ENCODE data around the gene TMEM72.

Gene TMEM72

GRCh38 chr10:44968091-44968490, 57.0 kb downstream of the TMEM72 start:
- peak; percentile 94 to 99 (median 96) for DNase-seq

GRCh38 chr10:44968500-44969400, 57.6 kb downstream of the TMEM72 start:
- DNase-seq = peak in 3 of 4 experiments; percentile 28 to 39 (median 33)

- no peak for DNase-seq
These were observed 58.7 kb downstream of the TMEM72 start for GRCh38 chr10:44969854-44970253.

- no peak for DNase-seq
These were observed 59.8 kb downstream of the TMEM72 start for GRCh38 chr10:44970812-44971395.

- DNase-seq = peak in 3 of 4 experiments; percentile 38 to 51 (median 49)
These were observed 60.3 kb downstream of the TMEM72 start for GRCh38 chr10:44971434-44971833.

GRCh38 chr10:44971935-44972757, 61.0 kb downstream of the TMEM72 start:
- DNase-seq = no peak

- no peak for DNase-seq
These were observed 61.8 kb downstream of the TMEM72 start for GRCh38 chr10:44972874-44973306.

- DNase-seq = peak in 3 of 4 experiments; percentile 16 to 40 (median 40)
These were observed 62.4 kb downstream of the TMEM72 start for GRCh38 chr10:44973323-44974081.

- DNase-seq = peak; percentile 40 to 65 (median 52)
These were observed 63.0 kb downstream of the TMEM72 start for GRCh38 chr10:44974082-44974627.

GRCh38 chr10:44974628-44975430, 63.7 kb downstream of the TMEM72 start:
- DNase-seq = peak; percentile 74 to 88 (median 80)

- no peak for DNase-seq
These were observed 64.5 kb downstream of the TMEM72 start for GRCh38 chr10:44975431-44976331.

- DNase-seq = no peak
These were observed 65.4 kb downstream of the TMEM72 start for GRCh38 chr10:44976352-44977198.

- no peak for DNase-seq
These were observed 66.4 kb downstream of the TMEM72 start for GRCh38 chr10:44977287-44978212.

GRCh38 chr10:44978213-44978569, 67.1 kb downstream of the TMEM72 start:
- no peak for DNase-seq

GRCh38 chr10:44978570-44979280, 67.6 kb downstream of the TMEM72 start, which contains the start of gene DEPP1:
Gene DEPP1 (minus strand): TSS chr10:44978809. CDS start chr10:44978030, 779 bp downstream.
- DNase-seq = peak; percentile 72 to 85 (median 78)

GRCh38 chr10:44979281-44980191, 68.4 kb downstream of the TMEM72 start:
- no peak for DNase-seq

Measured in suppressor macrophage (primary cell).